Ramos (cell line): Measurements from ENCODE around the gene SPEM2.
"Not testable (repeated sequence)": the region's sequence is repeated elsewhere in the genome, so short reads cannot be mapped to it uniquely, and the experiment has no call there.

Source experiments
- in situ Hi-C: fragments of 300-500 bp; cut with MboI; formaldehyde crosslinking; loops from one replicate; pipeline ENCODE4 v1.14.3; 2022; ENCODE audit warnings: low sequenced_read_pairs; ENCODE audit not compliant: unreplicated experiment

Gene SPEM2

GRCh38 chr17:7468290-7468689 lies 42.9 kb downstream of the SPEM2 start:
- in situ Hi-C loops: no loop called here

- in situ Hi-C loops: no loop called here
Observed at GRCh38 chr17:7468804-7469389, 43.5 kb downstream of the SPEM2 start.

DNA sequence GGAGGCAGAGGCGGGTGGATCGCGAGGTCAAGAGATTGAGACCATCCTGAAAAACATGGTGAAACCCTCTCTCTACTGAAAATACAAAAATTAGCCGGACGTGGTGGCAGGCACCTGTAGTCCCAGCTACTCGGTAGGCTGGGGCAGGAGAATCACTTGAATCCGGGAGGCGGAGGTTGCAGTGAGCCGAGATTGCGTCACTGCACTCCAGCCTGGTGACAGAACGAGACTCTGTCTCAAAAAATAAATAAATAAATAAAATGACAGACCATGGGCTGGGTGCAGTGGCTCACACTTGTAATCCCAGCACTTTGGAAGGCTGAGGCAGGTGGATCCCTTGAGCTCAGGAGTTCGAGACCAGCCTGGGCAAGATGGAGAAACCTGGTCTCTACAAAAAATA lies 44.4 kb downstream of the SPEM2 start:
- in situ Hi-C loops: not testable (repeated sequence)

DNA sequence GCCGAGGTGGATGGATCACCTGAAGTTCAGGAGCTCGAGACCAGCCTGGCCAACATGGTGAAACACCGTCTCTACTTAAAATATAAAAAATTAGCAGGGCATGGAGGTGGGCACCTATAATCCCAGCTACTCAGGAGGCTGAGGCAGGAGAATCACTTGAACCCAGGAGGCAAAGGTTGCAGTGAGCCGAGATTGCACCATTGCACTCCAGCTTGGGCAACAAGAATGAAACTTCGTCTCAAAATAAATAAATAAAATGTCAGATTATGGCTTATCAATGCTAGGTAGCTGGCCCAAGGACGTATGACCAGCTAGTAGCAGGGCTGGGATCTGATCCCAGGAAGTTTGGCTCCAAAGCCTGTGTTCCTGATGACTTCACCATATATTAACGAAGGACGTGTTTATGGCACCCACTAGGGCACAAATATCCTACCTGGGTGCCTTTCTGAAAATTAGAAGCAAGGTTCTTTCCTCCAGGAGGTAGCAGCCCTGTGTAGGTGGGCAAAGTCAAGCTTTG lies 45.1 kb downstream of the SPEM2 start:
- in situ Hi-C loops: not testable (repeated sequence)

GRCh38 chr17:7471729-7472128 lies 46.3 kb downstream of the SPEM2 start:
- in situ Hi-C loops: no loop called here

- in situ Hi-C loops: not testable (repeated sequence)
Observed at GRCh38 chr17:7474767-7475166, 49.4 kb downstream of the SPEM2 start.

DNA sequence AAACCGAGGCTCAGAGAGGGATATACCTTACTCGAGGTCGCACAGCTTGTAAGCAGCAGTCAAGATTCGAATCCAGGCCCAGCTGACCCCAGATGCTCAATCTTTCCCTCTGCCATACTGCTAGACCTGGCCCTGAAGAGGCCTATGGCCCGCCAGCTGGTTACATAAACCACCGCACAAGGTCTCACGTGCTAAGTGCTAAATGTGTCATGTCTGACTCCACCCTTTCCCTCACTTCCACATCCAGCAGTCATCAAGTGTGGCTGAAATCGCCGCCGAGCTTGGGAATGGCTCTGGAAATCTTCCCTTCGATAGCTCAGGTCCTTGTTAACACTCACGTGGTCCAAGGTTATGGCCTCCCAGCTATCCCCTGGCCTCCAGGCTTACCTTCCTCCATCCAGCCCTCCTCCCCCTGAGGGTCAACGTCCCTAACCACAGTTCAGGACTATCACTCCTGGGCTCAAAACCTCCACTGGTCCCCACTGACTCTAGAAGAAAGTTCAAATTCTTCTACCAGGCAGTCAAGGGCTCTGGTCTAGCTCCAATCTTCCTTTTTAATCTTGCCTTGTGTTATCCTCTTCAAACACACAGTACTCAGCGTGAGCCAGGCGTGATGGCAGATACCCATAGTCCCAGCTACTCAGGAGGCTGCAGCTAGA lies 50.5 kb downstream of the SPEM2 start:
- in situ Hi-C loops: no loop called here

GRCh38 chr17:7476494-7476893 lies 51.1 kb downstream of the SPEM2 start:
- in situ Hi-C loops: no loop called here

DNA sequence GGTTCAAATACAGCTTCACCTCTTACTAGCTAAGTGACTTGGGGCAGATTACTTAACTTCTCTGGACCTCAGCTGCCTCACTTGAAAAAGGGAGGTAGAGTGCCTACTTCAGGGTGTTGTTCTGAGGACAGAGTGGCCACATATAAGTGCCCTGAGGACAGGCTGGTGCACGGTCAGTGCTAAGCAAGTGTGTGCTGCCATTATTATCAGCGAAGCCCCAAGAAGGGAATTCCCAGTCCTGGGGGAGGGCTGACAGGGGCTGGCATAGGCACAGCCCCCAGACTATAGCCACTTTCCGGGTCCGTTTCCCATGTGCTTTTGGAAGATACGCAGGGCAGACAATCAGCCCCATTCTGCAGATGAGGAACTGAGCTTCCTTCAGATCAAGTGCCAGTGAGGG lies 51.5 kb downstream of the SPEM2 start:
- in situ Hi-C loops: no loop called here
